Limb (tissue), 2 donors: ENCODE results near the gene EEF1AKMT2.
"Not testable (repeated sequence)": the region's sequence is repeated elsewhere in the genome, so short reads cannot be mapped to it uniquely, and the experiment has no call there.

Source experiments
- DNase-seq, 2 donors: peaks; one replicate each; pipeline ENCODE4 v3.0.0-alpha.2; 2016; ENCODE audit errors: extremely low spot score in 2 of 2

Gene EEF1AKMT2

GRCh38 chr10:124756156-124756903 lies 35.4 kb downstream of the EEF1AKMT2 start:
- no peak for DNase-seq

DNA sequence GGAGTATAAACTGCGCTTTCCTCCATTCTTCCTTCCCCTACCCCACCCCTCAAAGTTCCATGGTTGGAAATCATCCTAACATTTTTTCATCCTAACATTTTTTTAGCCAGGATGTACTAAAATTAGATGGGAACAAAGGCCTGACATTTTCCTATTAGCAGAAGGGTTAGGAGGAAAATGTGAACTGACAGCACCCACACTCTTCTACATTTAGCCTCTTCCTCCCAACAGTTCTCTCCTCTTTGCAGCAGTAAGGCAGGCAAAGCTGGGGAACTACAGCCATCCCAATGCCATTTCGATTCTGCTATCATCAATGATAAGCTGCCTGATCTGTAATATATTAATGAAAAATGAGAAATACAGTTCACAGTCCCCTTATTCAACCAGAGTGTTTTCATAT lies 36.1 kb downstream of the EEF1AKMT2 start:
- no peak for DNase-seq

GRCh38 chr10:124754227-124754626 lies 37.5 kb downstream of the EEF1AKMT2 start:
- DNase-seq = no peak

- no peak for DNase-seq
Measured at GRCh38 chr10:124748953-124749645, 42.6 kb downstream of the EEF1AKMT2 start.

DNA sequence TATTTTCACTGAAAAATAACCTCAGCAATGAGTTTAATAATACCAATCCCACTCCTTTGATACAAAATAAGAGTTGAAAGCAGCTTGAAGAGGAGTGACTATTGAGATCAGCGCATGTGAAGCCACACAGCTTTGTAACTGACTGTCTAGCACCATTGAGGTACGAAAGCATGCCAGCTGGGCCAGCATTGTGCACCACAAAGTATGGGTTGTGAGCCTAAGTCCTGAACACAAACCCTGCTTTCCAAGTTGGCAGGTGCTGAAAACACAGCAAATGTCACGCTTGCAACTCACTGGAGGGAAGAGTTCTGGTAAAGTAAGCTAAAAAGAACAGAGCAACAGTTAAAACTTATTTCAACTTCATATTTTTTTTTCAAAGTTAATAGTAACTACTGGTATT lies 43.5 kb downstream of the EEF1AKMT2 start:
- DNase-seq = no peak

DNA sequence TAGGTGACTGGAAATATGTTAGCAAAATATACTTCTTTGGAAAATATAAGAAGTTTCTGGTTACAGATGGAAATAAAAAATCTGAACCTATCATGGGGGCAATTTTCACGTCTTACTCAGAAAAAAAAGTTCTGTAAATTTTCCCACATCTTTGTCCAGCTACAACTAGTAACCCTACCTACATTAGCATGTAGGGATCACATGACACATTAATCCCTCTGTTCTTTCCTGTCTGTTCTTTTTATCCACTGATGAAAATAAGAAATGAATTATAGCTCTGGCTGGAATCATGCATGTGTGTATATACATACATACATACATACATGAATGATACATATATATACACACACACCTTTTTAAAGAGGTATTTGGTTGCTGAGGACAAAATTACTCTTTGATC lies 43.9 kb downstream of the EEF1AKMT2 start:
- no peak for DNase-seq

GRCh38 chr10:124746992-124747391 lies 44.7 kb downstream of the EEF1AKMT2 start:
- DNase-seq = no peak

GRCh38 chr10:124746447-124746846 lies 45.2 kb downstream of the EEF1AKMT2 start:
- DNase-seq = not testable (repeated sequence)

GRCh38 chr10:124745673-124746072 lies 46.0 kb downstream of the EEF1AKMT2 start:
- peak in 1 of 2 donors; percentile 67 for DNase-seq

DNA sequence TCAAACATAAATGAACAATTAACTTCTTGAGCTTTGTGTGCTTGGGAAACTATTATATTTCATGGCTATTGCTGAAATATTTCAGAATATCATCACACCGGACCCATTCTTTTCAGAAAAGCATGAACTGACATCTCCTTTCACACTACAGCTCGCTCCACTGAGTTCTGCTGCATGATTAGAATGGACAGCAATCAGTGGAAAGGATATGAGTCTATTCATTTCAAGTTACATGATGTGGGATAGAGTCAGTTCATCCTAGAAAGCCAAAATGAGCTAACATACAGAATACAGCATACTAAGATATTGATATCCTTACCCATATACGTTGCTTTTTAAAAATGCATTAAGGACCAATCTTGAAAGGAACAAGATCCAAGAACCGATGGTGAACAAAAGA lies 46.4 kb downstream of the EEF1AKMT2 start:
- no peak for DNase-seq

DNA sequence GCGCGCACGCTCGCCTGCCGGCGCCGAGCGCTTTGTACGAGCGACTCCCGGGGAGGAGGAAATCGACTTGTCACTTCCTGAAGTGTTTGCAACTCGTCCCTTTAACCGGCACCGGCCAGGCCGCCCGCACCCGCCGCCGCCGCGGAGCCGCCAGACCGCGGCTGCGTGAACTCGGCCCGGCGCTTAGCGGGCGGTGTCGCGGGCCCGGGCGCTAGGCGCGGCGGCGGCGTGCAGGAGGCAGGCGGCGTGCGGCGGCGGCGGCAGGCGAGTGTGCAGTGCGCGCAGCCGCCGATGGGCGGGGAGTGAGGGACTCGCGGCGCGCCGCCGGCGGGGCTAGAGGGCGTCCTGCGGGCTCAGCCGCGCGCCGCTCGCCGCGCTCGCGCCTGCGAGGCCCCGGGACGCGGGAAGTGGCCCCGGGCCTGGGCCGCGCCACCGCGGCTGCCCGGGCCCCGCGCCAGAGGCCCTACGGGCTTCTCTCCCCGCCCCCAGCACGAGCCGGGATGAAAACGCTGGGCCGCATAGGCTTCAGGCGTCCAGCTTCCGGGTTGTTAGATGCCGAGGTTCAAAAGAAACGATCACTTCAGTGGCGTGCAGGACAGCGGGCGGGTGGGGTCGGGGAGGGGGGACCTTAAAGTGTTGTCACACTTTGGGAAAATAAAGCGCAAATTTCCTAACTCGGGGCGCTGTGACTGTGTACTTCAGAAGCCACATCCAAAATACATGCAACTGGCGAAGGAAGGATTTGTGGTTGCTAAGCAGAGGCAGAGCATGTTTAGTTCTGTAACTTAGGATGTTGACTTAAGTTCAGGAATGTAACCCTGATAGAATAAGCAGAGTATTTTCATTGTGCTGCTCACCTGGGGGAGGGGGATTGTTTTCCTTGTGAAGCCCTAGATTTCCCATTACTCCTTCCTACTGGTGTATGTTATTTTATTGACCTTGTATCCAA lies 47.3 kb downstream of the EEF1AKMT2 start, which contains the start of gene FAM53B:
FAM53B (minus strand) TSS at position 277 of the 949 bp plus-strand sequence. CDS start 37,665 bp downstream, outside the sequence.
- DNase-seq = peak; percentile 81 to 90

DNA sequence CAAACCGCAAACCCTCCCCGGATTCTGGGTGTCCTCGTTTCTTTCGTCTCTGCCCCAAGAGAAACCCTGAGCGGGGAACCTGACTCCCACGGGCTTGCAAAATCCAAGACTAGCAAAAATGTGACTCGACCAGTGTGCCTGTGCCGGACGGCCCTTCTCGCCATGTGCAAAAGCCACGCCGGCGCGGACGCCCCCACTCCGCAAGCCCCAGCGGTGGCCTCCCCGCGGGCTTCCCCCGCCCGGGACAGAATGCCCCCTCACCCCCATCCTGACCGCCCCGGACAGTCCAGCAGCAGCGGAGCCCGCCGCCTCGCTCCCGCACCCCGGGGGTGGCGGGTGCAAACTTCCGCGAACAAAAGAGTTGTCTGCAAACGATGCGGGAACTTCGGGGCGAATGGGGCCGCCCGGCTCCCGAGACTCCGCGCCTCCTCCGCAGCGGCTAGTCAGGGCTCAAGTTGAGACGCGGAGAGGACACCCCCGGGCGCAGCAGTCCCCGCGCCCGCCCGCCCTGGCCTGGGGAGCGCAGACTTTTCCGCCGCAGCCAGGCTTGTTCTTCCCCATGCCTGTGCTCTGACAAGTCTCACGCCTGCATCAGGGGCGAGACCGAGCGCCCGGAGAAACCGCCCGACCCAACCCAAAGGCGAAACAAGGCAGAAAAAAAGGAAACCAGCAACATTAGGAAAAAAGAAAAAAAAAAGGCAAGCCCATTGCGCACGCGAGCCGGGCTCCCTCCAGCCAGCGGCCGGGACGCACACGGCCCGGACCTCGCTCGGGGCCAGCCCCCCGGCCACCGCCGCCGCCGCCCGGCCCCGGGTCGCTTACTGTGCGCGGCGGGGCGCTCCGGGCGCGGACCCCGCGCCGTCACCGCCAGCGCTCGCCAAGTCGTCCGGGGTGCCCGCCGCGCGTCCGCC lies 48.2 kb downstream of the EEF1AKMT2 start:
- DNase-seq = peak in 1 of 2 donors; percentile 69

GRCh38 chr10:124742413-124743190 lies 49.1 kb downstream of the EEF1AKMT2 start:
- no peak for DNase-seq

GRCh38 chr10:124741922-124742412 lies 49.7 kb downstream of the EEF1AKMT2 start:
- DNase-seq = no peak

DNA sequence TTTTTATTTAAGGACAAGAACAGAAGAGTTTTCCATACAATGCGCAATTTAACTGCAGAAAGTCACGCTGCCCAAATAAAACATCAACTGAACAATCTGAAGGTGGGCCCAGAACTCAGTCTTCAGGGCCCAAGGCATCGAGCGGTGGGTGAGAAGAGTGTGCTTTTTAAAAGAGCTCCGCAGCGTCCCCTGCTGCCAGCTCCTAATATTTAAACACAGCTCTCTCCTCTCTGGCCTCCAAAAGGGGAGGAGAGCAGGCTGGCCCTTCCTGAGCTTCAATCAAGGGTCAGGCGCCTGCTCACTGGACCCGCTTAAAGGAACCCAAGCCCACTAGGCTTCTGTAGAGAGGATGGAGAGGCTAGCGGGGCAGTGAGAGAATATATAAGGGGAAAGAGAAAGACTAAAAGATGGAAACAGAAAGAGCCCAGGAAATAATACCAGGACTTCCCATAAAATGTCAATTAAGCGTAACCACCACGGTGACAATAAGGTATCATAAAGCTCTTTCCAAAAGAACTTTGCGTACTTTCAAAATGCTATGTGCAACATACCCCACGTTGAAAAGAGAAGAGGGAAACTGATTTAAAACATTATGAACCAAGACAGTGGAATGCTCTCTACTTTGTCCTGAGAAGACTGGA lies 50.3 kb downstream of the EEF1AKMT2 start:
- DNase-seq = peak; percentile 81 to 86

GRCh38 chr10:124740369-124741280 lies 51.1 kb downstream of the EEF1AKMT2 start:
- DNase-seq = peak in 1 of 2 donors; percentile 58

DNA sequence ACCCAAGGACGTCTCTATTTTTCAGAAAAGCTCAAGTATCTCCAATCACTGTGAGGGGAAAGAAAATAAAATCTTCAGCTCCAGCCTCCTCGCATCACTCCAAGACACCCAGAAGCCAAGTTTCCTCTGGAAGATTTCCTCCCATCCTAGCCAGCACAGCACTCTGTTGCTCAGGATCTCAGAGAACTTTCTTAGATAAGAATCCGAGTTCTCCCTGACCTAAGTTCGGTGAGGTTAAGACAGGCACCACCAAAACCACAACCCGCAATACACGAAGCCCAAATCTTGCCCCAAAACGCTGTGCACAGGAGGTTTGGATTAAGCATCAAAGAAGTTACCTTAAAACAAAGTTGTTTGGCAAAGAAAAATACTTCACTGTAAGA lies 51.7 kb downstream of the EEF1AKMT2 start:
- DNase-seq = no peak
